Measurements from ENCODE around the gene RNPEPL1.

RNPEPL1 gene

GRCh38 chr2:240570531-240571313 is 2.4 kb downstream of the RNPEPL1 start:
- no peak for DNase-seq (ENCODE audit: extremely low read depth, insufficient read length)
- H3K27me3 ChIP-seq (replicated peaks; ENCODE audit: control insufficient read depth, insufficient read depth, low read length), result no peaks in the 10 kb centered on the region
- peaks cover 16% of the 10 kb centered on the region for H3K36me3 ChIP-seq (ENCODE audit: control insufficient read depth, insufficient read depth, low read length)
- no peak for TF ChIP-seq CTCF (IDR thresholded peaks at IDR 0.05; ENCODE audit: insufficient read depth, low read length, poor library complexity, severe bottlenecking)
- H3K4me3 ChIP-seq (replicated peaks; ENCODE audit: low read depth, low read length), result no peak overlapping the region

- H3K27me3 ChIP-seq (replicated peaks; ENCODE audit: control insufficient read depth, insufficient read depth, low read length), result no peaks in the 10 kb centered on the region
- no peak for TF ChIP-seq CTCF (IDR thresholded peaks at IDR 0.05; ENCODE audit: insufficient read depth, low read length, poor library complexity, severe bottlenecking)
- no peak overlapping the region for H3K4me3 ChIP-seq (replicated peaks; ENCODE audit: low read depth, low read length)
- DNase-seq (ENCODE audit: extremely low read depth, insufficient read length), result no peak
- H3K36me3 ChIP-seq (ENCODE audit: control insufficient read depth, insufficient read depth, low read length), result peaks cover 22% of the 10 kb centered on the region
Observed at GRCh38 chr2:240571314-240571973, 3.2 kb downstream of the RNPEPL1 start.

GRCh38 chr2:240572141-240573031 is 4.1 kb downstream of the RNPEPL1 start:
- Histone ChIP-seq H3K27me3 (replicated peaks; ENCODE audit: control insufficient read depth, insufficient read depth, low read length) (no peaks in the 10 kb centered on the region), H3K36me3 (ENCODE audit: control insufficient read depth, insufficient read depth, low read length) (peaks cover 30% of the 10 kb centered on the region), H3K4me3 (replicated peaks; ENCODE audit: low read depth, low read length) (no peak overlapping the region)
- DNase-seq (ENCODE audit: extremely low read depth, insufficient read length), result no peak
- TF ChIP-seq CTCF (IDR thresholded peaks at IDR 0.05; ENCODE audit: insufficient read depth, low read length, poor library complexity, severe bottlenecking), result no peak

GRCh38 chr2:240573071-240573515 is 4.8 kb downstream of the RNPEPL1 start:
- Histone ChIP-seq H3K36me3 (ENCODE audit: control insufficient read depth, insufficient read depth, low read length) (peaks cover 36% of the 10 kb centered on the region), H3K27me3 (replicated peaks; ENCODE audit: control insufficient read depth, insufficient read depth, low read length) (no peaks in the 10 kb centered on the region), H3K4me3 (replicated peaks; ENCODE audit: low read depth, low read length) (no peak overlapping the region)
- no peak for TF ChIP-seq CTCF (IDR thresholded peaks at IDR 0.05; ENCODE audit: insufficient read depth, low read length, poor library complexity, severe bottlenecking)
- DNase-seq (ENCODE audit: extremely low read depth, insufficient read length), result no peak

- TF ChIP-seq CTCF (IDR thresholded peaks at IDR 0.05; ENCODE audit: insufficient read depth, low read length, poor library complexity, severe bottlenecking), result no peak
- no peak for DNase-seq (ENCODE audit: extremely low read depth, insufficient read length)
- H3K4me3 ChIP-seq (replicated peaks; ENCODE audit: low read depth, low read length), result no peak overlapping the region
- H3K27me3 ChIP-seq (replicated peaks; ENCODE audit: control insufficient read depth, insufficient read depth, low read length), result no peaks in the 10 kb centered on the region
- H3K36me3 ChIP-seq (ENCODE audit: control insufficient read depth, insufficient read depth, low read length), result peaks cover 40% of the 10 kb centered on the region
Observed at GRCh38 chr2:240573516-240574385, 5.5 kb downstream of the RNPEPL1 start.

Measured in GM06990 (cell line).